ENCODE data around the gene INSIG2.

DNA sequence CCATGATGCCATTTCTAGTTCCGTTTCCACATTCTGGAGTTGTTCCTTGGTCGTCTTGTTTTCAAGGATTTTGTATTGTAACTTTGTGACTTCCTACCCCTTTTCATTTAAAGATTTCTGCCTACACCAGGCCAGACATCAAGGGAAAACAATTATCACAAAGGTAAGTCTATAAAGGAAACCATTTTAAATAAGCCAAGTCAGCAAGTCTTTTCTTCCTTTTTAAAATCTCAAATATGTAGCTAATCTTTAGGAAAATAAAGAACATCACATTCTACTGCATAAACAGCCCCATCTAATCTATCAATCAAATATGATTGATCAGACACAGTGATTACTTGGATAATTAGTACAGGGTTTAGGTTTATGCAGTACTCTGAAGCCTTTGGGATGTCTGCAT lies 35.8 kb upstream of the INSIG2 start:
- TF ChIP-seq, protein P1, sequence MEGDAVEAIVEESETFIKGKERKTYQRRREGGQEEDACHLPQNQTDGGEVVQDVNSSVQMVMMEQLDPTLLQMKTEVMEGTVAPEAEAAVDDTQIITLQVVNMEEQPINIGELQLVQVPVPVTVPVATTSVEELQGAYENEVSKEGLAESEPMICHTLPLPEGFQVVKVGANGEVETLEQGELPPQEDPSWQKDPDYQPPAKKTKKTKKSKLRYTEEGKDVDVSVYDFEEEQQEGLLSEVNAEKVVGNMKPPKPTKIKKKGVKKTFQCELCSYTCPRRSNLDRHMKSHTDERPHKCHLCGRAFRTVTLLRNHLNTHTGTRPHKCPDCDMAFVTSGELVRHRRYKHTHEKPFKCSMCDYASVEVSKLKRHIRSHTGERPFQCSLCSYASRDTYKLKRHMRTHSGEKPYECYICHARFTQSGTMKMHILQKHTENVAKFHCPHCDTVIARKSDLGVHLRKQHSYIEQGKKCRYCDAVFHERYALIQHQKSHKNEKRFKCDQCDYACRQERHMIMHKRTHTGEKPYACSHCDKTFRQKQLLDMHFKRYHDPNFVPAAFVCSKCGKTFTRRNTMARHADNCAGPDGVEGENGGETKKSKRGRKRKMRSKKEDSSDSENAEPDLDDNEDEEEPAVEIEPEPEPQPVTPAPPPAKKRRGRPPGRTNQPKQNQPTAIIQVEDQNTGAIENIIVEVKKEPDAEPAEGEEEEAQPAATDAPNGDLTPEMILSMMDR (IDR thresholded peaks at IDR 0.05) = no peak
- TF ChIP-seq POLR2A (IDR thresholded peaks at IDR 0.05) = no peak

Data from uterus (tissue), 2 donors.